GM12878 (cell line): ENCODE results near the gene CD300H. TPM values are rescaled to one million over a fixed set of nuclear protein-coding genes. Genes with fewer than 3 reads are reported as not detected.

ENCODE experiments used
- ATAC-seq: fragments of 200-7000 bp; cut with Tn5 transposase; 3 replicates; pipeline ENCODE4 v1.9.1; 2020; ENCODE audit warnings: mild to moderate bottlenecking, moderate library complexity
- BruUV-seq: library from RNA; stranded (reverse); fragments of 400-500 nt; replicated peaks from 2 replicates; lab custom pipeline; 2021; lab: Mats Ljungman, UMichigan
- CTCF ChIA-PET: fragments of 300-600 bp; sonication (Branson Sonifier 250); formaldehyde crosslinking; extraction: SDS; loops from one replicate; lab custom pipeline; 2021; ENCODE audit warnings: inconsistent platforms; lab: Yijun Ruan, JAX
- POLR2A ChIA-PET: fragments of 350-600 bp; formaldehyde crosslinking; extraction: SDS; loops from one replicate; lab custom pipeline; 2021; ENCODE audit warnings: inconsistent platforms; lab: Charles Lee
- RAD21 ChIA-PET: fragments of 300-600 bp; sonication (Branson Sonifier 250); formaldehyde crosslinking; loops from one replicate; lab custom pipeline; 2023; ENCODE audit warnings: antibody characterized with exemption; ENCODE audit not compliant: unreplicated experiment; lab: Charles Lee
- SMC1A ChIA-PET: fragments of 300-600 bp; sonication (Branson Sonifier 250); formaldehyde crosslinking; loops from one replicate; lab custom pipeline; 2023; ENCODE audit not compliant: unreplicated experiment, uncharacterized antibody; lab: Charles Lee
- DNase-seq: peaks from one replicate; pipeline ENCODE4 v3.0.0-alpha.2; 2011; ENCODE audit warnings: low read depth, low spot score
- FAIRE-seq: peaks from 3 replicates; lab custom pipeline; 2011; peaks lifted over from hg19 to GRCh38; lab: Jason Lieb, UNC
- H2AFZ ChIP-seq: 2 replicates; pipeline ENCODE4 v1.6.0; 2011; ENCODE audit warnings: low read depth, low read length, control low read depth; ENCODE audit not compliant: control insufficient read depth
- H3K27ac ChIP-seq: 2 replicates; pipeline ENCODE4 v1.5.1; 2011; ENCODE audit warnings: control low read depth; ENCODE audit not compliant: control insufficient read depth, insufficient read depth
- H3K27me3 ChIP-seq, 2 experiments: replicated peaks in 1 of 2; 2 replicates each; pipeline versions ENCODE4 v1.6.0 to v1.6.1; 2011; ENCODE audit warnings: low read length in 1 of 2; ENCODE audit not compliant: control insufficient read depth in 2 of 2, insufficient read depth in 2 of 2
- H3K36me3 ChIP-seq, 2 experiments: 2 replicates each; pipeline ENCODE4 v1.5.1; 2011; ENCODE audit warnings: low read length in 1 of 2; ENCODE audit not compliant: control insufficient read depth in 2 of 2, insufficient read depth in 2 of 2
- H3K4me1 ChIP-seq: 2 replicates; pipeline ENCODE4 v1.6.1; 2011; ENCODE audit warnings: mild to moderate bottlenecking, low read length, moderate library complexity, mixed read lengths; ENCODE audit not compliant: control insufficient read depth, insufficient read depth
- H3K4me2 ChIP-seq: 2 replicates; pipeline ENCODE4 v1.6.0; 2011; ENCODE audit warnings: control low read depth; ENCODE audit not compliant: control insufficient read depth, insufficient read depth
- H3K4me3 ChIP-seq: fragments of 200-600 bp; sonication (generic); 2 replicates; pipeline ENCODE4 v1.5.1; 2016
- H3K79me2 ChIP-seq: 2 replicates; pipeline ENCODE4 v1.6.0; 2011; ENCODE audit warnings: low read length; ENCODE audit not compliant: control insufficient read depth, insufficient read depth
- H3K9ac ChIP-seq: 2 replicates; pipeline ENCODE4 v1.8.0; 2011; ENCODE audit warnings: low read length, control low read depth, mixed read lengths; ENCODE audit not compliant: control insufficient read depth, insufficient read depth
- H3K9me3 ChIP-seq: replicated peaks from 3 replicates; pipeline ENCODE4 v1.5.1; 2011; ENCODE audit warnings: mild to moderate bottlenecking, low read length; ENCODE audit not compliant: control insufficient read depth, insufficient read depth
- H4K20me1 ChIP-seq: 2 replicates; pipeline ENCODE4 v1.6.0; 2011; ENCODE audit not compliant: control insufficient read depth, insufficient read depth
- BCLAF1 ChIP-seq: fragments of 450-650 bp; IDR thresholded peaks from 2 replicates; pipeline ENCODE4 v1.6.1; 2017; ENCODE audit warnings: antibody characterized with exemption, mild to moderate bottlenecking, moderate library complexity
- CHD1 ChIP-seq: IDR thresholded peaks from 2 replicates; pipeline ENCODE4 v1.6.1; 2012; ENCODE audit warnings: low read depth, low read length, improper control_type of control experiment
- CHD4 ChIP-seq: fragments of 200-600 bp; sonication (generic); IDR thresholded peaks from 2 replicates; pipeline ENCODE4 v1.6.1; 2016; ENCODE audit warnings: mild to moderate bottlenecking
- E4F1 ChIP-seq: fragments of 450-650 bp; IDR thresholded peaks from 2 replicates; pipeline ENCODE4 v1.6.1; 2018; ENCODE audit warnings: borderline replicate concordance, mild to moderate bottlenecking; ENCODE audit not compliant: partially characterized antibody
- JUNB ChIP-seq: IDR thresholded peaks from 2 replicates; pipeline ENCODE4 v1.6.1; 2016; ENCODE audit warnings: antibody characterized with exemption, mild to moderate bottlenecking
- PAX5 ChIP-seq: IDR thresholded peaks from 2 replicates; pipeline ENCODE4 v1.6.1; 2011; ENCODE audit warnings: low read depth, low read length, borderline replicate concordance
- SP1 ChIP-seq: IDR thresholded peaks from one replicate; pipeline ENCODE4 v1.6.1; 2011; ENCODE audit warnings: low read depth, low read length
- SRF ChIP-seq, 2 experiments: IDR thresholded peaks; 2 replicates each; pipeline ENCODE4 v1.6.1; 2011; ENCODE audit warnings: low read depth in 2 of 2, low read length in 2 of 2, mild to moderate bottlenecking in 1 of 2, moderate library complexity in 1 of 2
- TARDBP ChIP-seq: IDR thresholded peaks from 2 replicates; pipeline ENCODE4 v1.6.1; 2016; ENCODE audit warnings: borderline replicate concordance
- TCF12 ChIP-seq: IDR thresholded peaks from 2 replicates; pipeline ENCODE4 v1.6.1; 2011; ENCODE audit warnings: low read depth, mild to moderate bottlenecking, low read length
- WRNIP1 ChIP-seq: IDR thresholded peaks from 2 replicates; pipeline ENCODE4 v1.6.1; 2011; ENCODE audit warnings: low read depth, low read length, improper control_type of control experiment, borderline replicate concordance
- YY1 ChIP-seq: IDR thresholded peaks from 2 replicates; pipeline ENCODE4 v1.6.1; 2011; ENCODE audit warnings: low read depth, mild to moderate bottlenecking, low read length
- ZBTB40 ChIP-seq: fragments of 450-650 bp; IDR thresholded peaks from 2 replicates; pipeline ENCODE4 v1.6.1; 2016; ENCODE audit warnings: mild to moderate bottlenecking, moderate library complexity, borderline replicate concordance
- WGBS: methylation state at CpG from one replicate; pipeline ENCODE4 v1.1.6; 2016; ENCODE audit warnings: low lambda C conversion rate; ENCODE audit not compliant: insufficient replicate concordance, insufficient coverage; ENCODE audit errors: missing lambda C conversion rate; 5-methylcytosine and 5-hydroxymethylcytosine counted together
- in situ Hi-C: fragments of 300-500 bp; cut with MboI; formaldehyde crosslinking; loops from 9 replicates; pipeline ENCODE4 v1.14.3; 2018; ENCODE audit warnings: mixed read lengths
- intact Hi-C: fragments of 100-400 bp; cut with micrococcal nuclease; formaldehyde crosslinking; loops from one replicate; pipeline ENCODE4 v1.14.2; 2022; ENCODE audit not compliant: unreplicated experiment
- polyA plus RNA-seq, 11 experiments: library from polyadenylated mRNA; depleted of rRNA in 4 of 11; unstranded in 6 of 11; stranded (reverse) in 5 of 11; fragments of >200 nt; fragmentation: Nextera tagmentation in 4 of 11; fragmentation: Illumina TruSeq in 1 of 11; extraction: Ambion mirVana in 4 of 11; extraction: Trizol in 1 of 11; gene quantifications; 1 replicate in 1 of 11; 2 replicates in 10 of 11; pipeline versions ENCODE4 v1.2.1 to v1.2.3, GENCODE V29; 2011 to 2016; ENCODE audit warnings: inconsistent platforms in 2 of 11, missing spikeins in 2 of 11, low read depth in 1 of 11
- total RNA-seq, 4 experiments: library from RNA; depleted of rRNA in 3 of 4; stranded (reverse); fragments of >200 nt in 3 of 4; fragmentation: Illumina TruSeq in 1 of 4; extraction: Trizol in 1 of 4; gene quantifications; 2 replicates each; pipeline versions ENCODE4 v1.2.1 to v1.2.3, GENCODE V29; 2013 to 2021

CD300H gene
- total and polyA plus RNA-seq, 10 of the 15 experiments (the other 5 are each of a cell fraction or from before 2014, with no cell fraction given): not detected

- H3K27me3 ChIP-seq: no peaks in the 10 kb centered on the region; a peak in 1 of 4 replicates
- SMC1A ChIA-PET: interaction anchor here (0.8 to 1.1 kb wide), 2 partner anchors 13 to 28 kb away, joined by 3 read pairs; no protein-coding TSS in a partner anchor
- RAD21 ChIA-PET: interaction anchor here (0.6 to 4.7 kb wide), 3 partner anchors 11 to 12 kb away, joined by 4 to 22 read pairs (median 5); no protein-coding TSS in a partner anchor
- TF ChIP-seq SP1: no peak
- TF ChIP-seq SRF (IDR thresholded peaks at IDR 0.05; ENCODE audit: low read depth in 2 of 2, low read length in 2 of 2): no peak
- no peak for TF ChIP-seq TCF12
- TF ChIP-seq E4F1: no peak
- no peak for TF ChIP-seq WRNIP1
- TF ChIP-seq TARDBP: no peak
- no peak for TF ChIP-seq CHD1
- no peak for TF ChIP-seq ZBTB40
- no peak for TF ChIP-seq PAX5
- no peak for TF ChIP-seq BCLAF1
- TF ChIP-seq CHD4: no peak
- TF ChIP-seq YY1: no peak
- TF ChIP-seq JUNB: no peak
Observed at GRCh38 chr17:74524653-74525464, 42.5 kb downstream of the CD300H start.

More at GRCh38 chr17:74524653-74525464, 42.5 kb downstream of the CD300H start:
- WGBS: 29% methylated on average over 11 of the region's 11 CpGs
- intact Hi-C loops (no loop called here), in situ Hi-C loops (no loop called here)
- Histone ChIP-seq H3K4me2 (no peak overlapping the region), H2AFZ (no peak overlapping the region), H3K9ac (no peak overlapping the region), H3K4me1 (peaks cover 15% of the 10 kb centered on the region), H3K79me2 (no peaks in the 10 kb centered on the region), H4K20me1 (no peaks in the 10 kb centered on the region), H3K4me3 (no peak overlapping the region), H3K27ac (no peak overlapping the region), H3K36me3 (no peaks in the 10 kb centered on the region), H3K9me3 (no peaks in the 10 kb centered on the region; the same call in 2 of the 3 replicates)
- DNase-seq: no peak
- ATAC-seq: no peak
- ChIA-PET POLR2A (interaction anchor here (0.6 kb wide), 1 partner anchor 110 kb away, joined by 3 read pairs; no protein-coding TSS in a partner anchor), CTCF (interaction anchor here (0.7 to 1.2 kb wide), 2 partner anchors 68 to 132 kb away, joined by 4 read pairs; no protein-coding TSS in a partner anchor)
- BruUV-seq: no TSS peak
- FAIRE-seq: no peak
